IMR-90 (cell line): ENCODE data around the gene PRXL2B. TPM values are rescaled to one million over a fixed set of nuclear protein-coding genes. Genes with fewer than 3 reads are reported as not detected.

Source experiments
- ATAC-seq: fragments of 200-7000 bp; cut with Tn5 transposase; 2 replicates; pipeline ENCODE4 v1.9.1; 2020; ENCODE audit warnings: low read depth, mild to moderate bottlenecking, moderate library complexity
- BruUV-seq: library from RNA; stranded (reverse); fragments of 400-500 nt; replicated peaks from 2 replicates; lab custom pipeline; 2021; lab: Mats Ljungman, UMichigan
- CTCF ChIA-PET: fragments of 300-600 bp; formaldehyde crosslinking; extraction: SDS; loops from one replicate; lab custom pipeline; 2021; ENCODE audit warnings: antibody characterized with exemption; lab: Yijun Ruan, JAX
- POLR2A ChIA-PET: fragments of 300-600 bp; sonication (Branson Sonifier 250); formaldehyde crosslinking; loops from one replicate; lab custom pipeline; 2022; ENCODE audit warnings: antibody characterized with exemption; ENCODE audit not compliant: unreplicated experiment; lab: Charles Lee
- DNase-seq: peaks from one replicate; pipeline ENCODE4 v3.0.0; 2013
- H2AFZ ChIP-seq: replicated peaks from 2 replicates; pipeline ENCODE3; 2013; ENCODE audit warnings: low read length, mild to moderate bottlenecking; ENCODE audit not compliant: poor library complexity
- H2AK5ac ChIP-seq: 2 replicates; pipeline ENCODE4 v1.6.1; 2013; ENCODE audit warnings: low read depth, low read length, inconsistent platforms
- H2AK9ac ChIP-seq: replicated peaks from 2 replicates; pipeline ENCODE3; 2013; ENCODE audit warnings: mild to moderate bottlenecking, low read depth, low read length, moderate library complexity; ENCODE audit not compliant: poor library complexity
- H2BK120ac ChIP-seq: 2 replicates; pipeline ENCODE4 v1.6.1; 2013; ENCODE audit warnings: low read depth, low read length, inconsistent platforms
- H2BK15ac ChIP-seq: 3 replicates; pipeline ENCODE4 v1.6.1; 2013; ENCODE audit warnings: low read depth, low read length, inconsistent platforms
- H2BK20ac ChIP-seq: 2 replicates; pipeline ENCODE4 v1.6.1; 2013; ENCODE audit warnings: low read depth, mild to moderate bottlenecking, inconsistent platforms, low read length, moderate library complexity
- H2BK5ac ChIP-seq: 2 replicates; pipeline ENCODE4 v1.6.1; 2013; ENCODE audit warnings: mild to moderate bottlenecking, low read depth, low read length, inconsistent platforms; ENCODE audit not compliant: poor library complexity, severe bottlenecking
- H3K14ac ChIP-seq: replicated peaks from 2 replicates; pipeline ENCODE4 v1.6.1; 2013; ENCODE audit warnings: low read depth, low read length, inconsistent platforms
- H3K18ac ChIP-seq: 2 replicates; pipeline ENCODE4 v1.6.1; 2013; ENCODE audit warnings: low read depth, low read length, control low read depth
- H3K23ac ChIP-seq: 2 replicates; pipeline ENCODE4 v1.6.1; 2013; ENCODE audit warnings: low read depth, low read length, inconsistent platforms
- H3K27ac ChIP-seq: 2 replicates; pipeline ENCODE4 v1.5.1; 2013; ENCODE audit warnings: mild to moderate bottlenecking, control low read depth, low read length; ENCODE audit not compliant: insufficient read depth
- H3K27me3 ChIP-seq: 2 replicates; pipeline ENCODE4 v1.6.1; 2013; ENCODE audit warnings: low read length; ENCODE audit not compliant: control insufficient read depth, insufficient read depth
- H3K36me3 ChIP-seq: 2 replicates; pipeline ENCODE4 v1.6.1; 2013; ENCODE audit warnings: low read length, mixed read lengths; ENCODE audit not compliant: control insufficient read depth, insufficient read depth
- H3K4ac ChIP-seq: 2 replicates; pipeline ENCODE4 v1.6.1; 2013; ENCODE audit warnings: low read depth, low read length, inconsistent platforms
- H3K4me1 ChIP-seq: 2 replicates; pipeline ENCODE4 v1.6.1; 2013; ENCODE audit warnings: low read length, mixed read lengths; ENCODE audit not compliant: control insufficient read depth, insufficient read depth
- H3K4me2 ChIP-seq: 2 replicates; pipeline ENCODE4 v1.6.1; 2013; ENCODE audit warnings: low read depth, mild to moderate bottlenecking, control low read depth, low read length, moderate library complexity
- H3K4me3 ChIP-seq: 2 replicates; pipeline ENCODE4 v1.5.1; 2013; ENCODE audit warnings: low read depth, mild to moderate bottlenecking, control low read depth, low read length, moderate library complexity; ENCODE audit not compliant: insufficient read depth
- H3K56ac ChIP-seq: 2 replicates; pipeline ENCODE4 v1.6.1; 2013; ENCODE audit warnings: low read length, inconsistent platforms; ENCODE audit not compliant: insufficient read depth; ENCODE audit errors: extremely low read depth
- H3K79me1 ChIP-seq, 2 experiments: 2 replicates each; pipeline ENCODE4 v1.6.1; 2013; ENCODE audit warnings: low read length in 2 of 2, inconsistent platforms in 1 of 2, low read depth in 1 of 2
- H3K9ac ChIP-seq: 2 replicates; pipeline ENCODE4 v1.6.1; 2013; ENCODE audit warnings: low read depth, low read length, control low read depth
- H3K9me1 ChIP-seq: 2 replicates; pipeline ENCODE4 v1.6.1; 2013; ENCODE audit warnings: low read length, inconsistent platforms; ENCODE audit not compliant: insufficient read depth
- H3K9me3 ChIP-seq: 2 replicates; pipeline ENCODE4 v1.6.1; 2013; ENCODE audit warnings: low read length; ENCODE audit not compliant: control insufficient read depth, insufficient read depth
- H4K20me1 ChIP-seq: 2 replicates; pipeline ENCODE4 v1.6.1; 2013; ENCODE audit warnings: low read length, inconsistent platforms; ENCODE audit not compliant: insufficient read depth
- H4K5ac ChIP-seq: 2 replicates; pipeline ENCODE4 v1.6.1; 2013; ENCODE audit warnings: mild to moderate bottlenecking, low read depth, low read length, control low read depth
- H4K8ac ChIP-seq, 2 experiments: 2 replicates each; pipeline ENCODE4 v1.6.1; 2013; ENCODE audit warnings: low read depth in 2 of 2, low read length in 2 of 2, control low read depth in 1 of 2, inconsistent platforms in 1 of 2
- H4K91ac ChIP-seq: 2 replicates; pipeline ENCODE4 v1.6.1; 2013; ENCODE audit warnings: low read depth, low read length, inconsistent platforms; ENCODE audit not compliant: insufficient read depth
- BHLHE40 ChIP-seq: fragments of 150-350 bp; IDR thresholded peaks from 2 replicates; pipeline ENCODE4 v1.6.1; 2016; ENCODE audit warnings: mild to moderate bottlenecking, low read depth, low read length
- CTCF ChIP-seq: conservative IDR thresholded peaks from 2 replicates; pipeline ENCODE4 v1.5.1; 2012; ENCODE audit warnings: mild to moderate bottlenecking, low read depth, low read length, improper control_type of control experiment
- WGBS, 2 experiments: methylation state at CpG; one replicate each; pipeline versions ENCODE4 v1.1.5 to v1.1.7; 2013; ENCODE audit warnings: missing lambda C conversion rate in 2 of 2; ENCODE audit not compliant: insufficient read length in 1 of 2; ENCODE audit errors: extremely low coverage in 2 of 2; 5-methylcytosine and 5-hydroxymethylcytosine counted together
- dilution Hi-C: fragments of 300-500 bp; cut with HindIII; formaldehyde crosslinking; loops from one replicate; pipeline ENCODE4 v1.14.3; 2018; ENCODE audit warnings: low sequenced_read_pairs; ENCODE audit not compliant: unreplicated experiment
- in situ Hi-C: fragments of 300-500 bp; cut with MboI; formaldehyde crosslinking; loops from 3 replicates; pipeline ENCODE4 v1.14.3; 2019; ENCODE audit warnings: low sequenced_read_pairs, inconsistent platforms, mixed read lengths
- intact Hi-C: fragments of 100-400 bp; cut with micrococcal nuclease; formaldehyde crosslinking; loops from 2 replicates; pipeline ENCODE4 v1.10.0; 2022
- polyA plus RNA-seq, 3 experiments: library from polyadenylated mRNA; depleted of rRNA; stranded (reverse); fragments of >200 nt; gene quantifications; 2 replicates each; pipeline ENCODE4 v1.2.3, GENCODE V29; 2012; ENCODE audit warnings: low replicate concordance in 1 of 3
- total RNA-seq: library from RNA; depleted of rRNA; stranded (reverse); fragments of >200 nt; gene quantifications from 2 replicates; pipeline ENCODE4 v1.2.3, GENCODE V29; 2012

The PRXL2B gene
- total and polyA plus RNA-seq, 2 of the 4 experiments (the other 2 are of a cell fraction) = 10.9 to 22.3 TPM

GRCh38 chr1:2556277-2556677 is 30.3 kb upstream of the PRXL2B start, which contains the start of gene TNFRSF14:
TNFRSF14 (plus strand) TSS chr1:2556371; CDS start chr1:2556665, 294 bp downstream.
- peak within 1 kb of the TSS; percentile 58 for H4K91ac ChIP-seq
- no peaks in the 10 kb centered on the region for H3K79me1 ChIP-seq
- peak within 1 kb of the TSS; percentile 80 to 88 for H4K8ac ChIP-seq
- peak within 1 kb of the TSS; percentile 90 for H3K4me2 ChIP-seq
- peak within 1 kb of the TSS; percentile 24 for H2BK120ac ChIP-seq
- H2BK5ac ChIP-seq = peak within 1 kb of the TSS; percentile 47
- H2AFZ ChIP-seq = peak within 1 kb of the TSS; percentile 98
- peak within 1 kb of the TSS; percentile 71; the same call in 1 of the 2 replicates for H3K18ac ChIP-seq
- no peaks in the 10 kb centered on the region for H3K9me1 ChIP-seq
- H3K9me3 ChIP-seq = no peaks in the 10 kb centered on the region
- peak within 1 kb of the TSS; percentile 78 for H4K5ac ChIP-seq
- 15% methylated on average over 7 of the region's 16 CpGs; no CpG with 5 or more reads in 1 of the 2 experiments for WGBS, 2 experiments
- H3K27me3 ChIP-seq = no peaks in the 10 kb centered on the region; the same call in 1 of the 2 replicates
- peak within 1 kb of the TSS; percentile 1; the same call in 1 of the 2 replicates for H3K23ac ChIP-seq
- peak within 1 kb of the TSS; percentile 58; the same call in 1 of the 2 replicates for H2BK20ac ChIP-seq
- peak within 1 kb of the TSS; percentile 47 for H2AK9ac ChIP-seq
- peak within 1 kb of the TSS; percentile 36; the same call in 1 of the 2 replicates for H3K27ac ChIP-seq
- DNase-seq (peak; percentile 35), ATAC-seq (peak; percentile 79)
- no peaks in the 10 kb centered on the region for H3K4me1 ChIP-seq
- no TSS peak for BruUV-seq
- ChIA-PET POLR2A (no interaction called here), CTCF (no interaction called here)
- intact Hi-C loops (loop anchor here (1.0 kb wide), 1 partner anchor 87 kb away; no protein-coding TSS in a partner anchor), dilution Hi-C loops (no loop called here), in situ Hi-C loops (no loop called here)
- no peaks in the 10 kb centered on the region for H4K20me1 ChIP-seq
- H3K4me3 ChIP-seq = peak within 1 kb of the TSS; percentile 44
- H2BK15ac ChIP-seq = peak within 1 kb of the TSS; percentile 61; the same call in 1 of the 3 replicates
- TF ChIP-seq BHLHE40 = no peak
- peak; percentile 7; the same call in 1 of the 2 replicates for TF ChIP-seq CTCF
- peak within 1 kb of the TSS; percentile 59; the same call in 1 of the 2 replicates for H2AK5ac ChIP-seq
- peak within 1 kb of the TSS; percentile 70 for H3K9ac ChIP-seq
- peak within 1 kb of the TSS; percentile 93 for H3K4ac ChIP-seq
- no peaks in the 10 kb centered on the region for H3K36me3 ChIP-seq
- peak within 1 kb of the TSS; percentile 89 for H3K14ac ChIP-seq
- H3K56ac ChIP-seq = peak within 1 kb of the TSS; percentile 10; the same call in 1 of the 2 replicates
